ENCODE results near the gene HM13.
"Not testable (repeated sequence)": the region's sequence is repeated elsewhere in the genome, so short reads cannot be mapped to it uniquely, and the experiment has no call there.

- not testable (repeated sequence) for TF ChIP-seq CTCF (conservative IDR thresholded peaks at IDR 0.05; ENCODE audit: low read depth in 2 of 2); REST (IDR thresholded peaks at IDR 0.05; ENCODE audit: unreplicated experiment); JUNB (IDR thresholded peaks at IDR 0.05; ENCODE audit: unreplicated experiment)
Measured at GRCh38 chr20:31596412-31596715, 82.1 kb downstream of the HM13 start.

All from GM23338 (cell line).